LNCAP (cell line): ENCODE data around the gene TYMS.

Source experiments
- CTCF ChIP-seq: fragments of 450-650 bp; IDR thresholded peaks from 2 replicates; pipeline ENCODE4 v1.5.1; 2017; ENCODE audit warnings: mild to moderate bottlenecking

TYMS gene

GRCh38 chr18:649341-649740 is 8.1 kb upstream of the TYMS start:
- TF ChIP-seq CTCF, result no peak

- no peak for TF ChIP-seq CTCF
These were observed 7.0 kb upstream of the TYMS start for GRCh38 chr18:650428-650858.

- no peak for TF ChIP-seq CTCF
These were observed 5.3 kb upstream of the TYMS start for GRCh38 chr18:652131-652530.

GRCh38 chr18:653512-653911 is 3.9 kb upstream of the TYMS start:
- no peak for TF ChIP-seq CTCF

- no peak for TF ChIP-seq CTCF
These were observed 2.9 kb upstream of the TYMS start for GRCh38 chr18:654601-655000.

- no peak for TF ChIP-seq CTCF
These were observed 2.0 kb upstream of the TYMS start for GRCh38 chr18:655445-655844.

- TF ChIP-seq CTCF, result no peak
These were observed 821 bp downstream of the TYMS start for GRCh38 chr18:658001-658946.
